ENCODE results near the gene EHD1.

EHD1 gene

GRCh38 chr11:64836448-64837072 is 41.9 kb downstream of the EHD1 start:
- DNase-seq (ENCODE audit: low read depth): no peak
- no peak overlapping the region for H3K4me3 ChIP-seq (ENCODE audit: low read depth, low read length)
- no peak for TF ChIP-seq CTCF (IDR thresholded peaks at IDR 0.05; ENCODE audit: low read depth, low read length, missing control alignments)

- H3K4me3 ChIP-seq (ENCODE audit: low read depth, low read length): no peak overlapping the region
- DNase-seq (ENCODE audit: low read depth): no peak
- no peak for TF ChIP-seq CTCF (IDR thresholded peaks at IDR 0.05; ENCODE audit: low read depth, low read length, missing control alignments)
Observed at GRCh38 chr11:64835616-64836447, 42.6 kb downstream of the EHD1 start.

GRCh38 chr11:64834723-64835615 is 43.5 kb downstream of the EHD1 start:
- no peak for TF ChIP-seq CTCF (IDR thresholded peaks at IDR 0.05; ENCODE audit: low read depth, low read length, missing control alignments)
- no peak overlapping the region for H3K4me3 ChIP-seq (ENCODE audit: low read depth, low read length)
- DNase-seq (ENCODE audit: low read depth): no peak

GRCh38 chr11:64834031-64834722 is 44.2 kb downstream of the EHD1 start:
- no peak for DNase-seq (ENCODE audit: low read depth)
- no peak overlapping the region for H3K4me3 ChIP-seq (ENCODE audit: low read depth, low read length)
- no peak for TF ChIP-seq CTCF (IDR thresholded peaks at IDR 0.05; ENCODE audit: low read depth, low read length, missing control alignments)

- no peak for DNase-seq (ENCODE audit: low read depth)
- no peak for TF ChIP-seq CTCF (IDR thresholded peaks at IDR 0.05; ENCODE audit: low read depth, low read length, missing control alignments)
- H3K4me3 ChIP-seq (ENCODE audit: low read depth, low read length): no peak overlapping the region
Observed at GRCh38 chr11:64833509-64833908, 44.9 kb downstream of the EHD1 start.

GRCh38 chr11:64833198-64833502 is 45.3 kb downstream of the EHD1 start:
- no peak for TF ChIP-seq CTCF (IDR thresholded peaks at IDR 0.05; ENCODE audit: low read depth, low read length, missing control alignments)
- DNase-seq (ENCODE audit: low read depth): no peak
- H3K4me3 ChIP-seq (ENCODE audit: low read depth, low read length): no peak overlapping the region
